IMR-90 (cell line): ENCODE results near the gene OBP2B. TPM values are rescaled to one million over a fixed set of nuclear protein-coding genes. Genes with fewer than 3 reads are reported as not detected.
"Not testable (repeated sequence)": the region's sequence is repeated elsewhere in the genome, so short reads cannot be mapped to it uniquely, and the experiment has no call there.

Source experiments
- ATAC-seq: fragments of 200-7000 bp; cut with Tn5 transposase; 2 replicates; pipeline ENCODE4 v1.9.1; 2020; ENCODE audit warnings: low read depth, mild to moderate bottlenecking, moderate library complexity
- Bru-seq: library from RNA; stranded (reverse); fragments of 400-500 nt; gene quantifications from one replicate; lab custom pipeline; 2021; lab: Mats Ljungman, UMichigan
- BruChase-seq, 2 experiments: library from RNA; stranded (reverse); fragments of 400-500 nt; gene quantifications; one replicate each; lab custom pipeline; 2021; lab: Mats Ljungman, UMichigan
- BruUV-seq: library from RNA; stranded (reverse); fragments of 400-500 nt; replicated peaks from 2 replicates; lab custom pipeline; 2021; lab: Mats Ljungman, UMichigan
- CTCF ChIA-PET: fragments of 300-600 bp; formaldehyde crosslinking; extraction: SDS; loops from one replicate; lab custom pipeline; 2021; ENCODE audit warnings: antibody characterized with exemption; lab: Yijun Ruan, JAX
- POLR2A ChIA-PET: fragments of 300-600 bp; sonication (Branson Sonifier 250); formaldehyde crosslinking; loops from one replicate; lab custom pipeline; 2022; ENCODE audit warnings: antibody characterized with exemption; ENCODE audit not compliant: unreplicated experiment; lab: Charles Lee
- DNase-seq: peaks from one replicate; pipeline ENCODE4 v3.0.0; 2013
- H2AFZ ChIP-seq: replicated peaks from 2 replicates; pipeline ENCODE3; 2013; ENCODE audit warnings: low read length, mild to moderate bottlenecking; ENCODE audit not compliant: poor library complexity
- H2AK5ac ChIP-seq: 2 replicates; pipeline ENCODE4 v1.6.1; 2013; ENCODE audit warnings: low read depth, low read length, inconsistent platforms
- H2AK9ac ChIP-seq: replicated peaks from 2 replicates; pipeline ENCODE3; 2013; ENCODE audit warnings: mild to moderate bottlenecking, low read depth, low read length, moderate library complexity; ENCODE audit not compliant: poor library complexity
- H2BK120ac ChIP-seq: 2 replicates; pipeline ENCODE4 v1.6.1; 2013; ENCODE audit warnings: low read depth, low read length, inconsistent platforms
- H2BK15ac ChIP-seq: 3 replicates; pipeline ENCODE4 v1.6.1; 2013; ENCODE audit warnings: low read depth, low read length, inconsistent platforms
- H2BK20ac ChIP-seq: 2 replicates; pipeline ENCODE4 v1.6.1; 2013; ENCODE audit warnings: low read depth, mild to moderate bottlenecking, inconsistent platforms, low read length, moderate library complexity
- H2BK5ac ChIP-seq: 2 replicates; pipeline ENCODE4 v1.6.1; 2013; ENCODE audit warnings: mild to moderate bottlenecking, low read depth, low read length, inconsistent platforms; ENCODE audit not compliant: poor library complexity, severe bottlenecking
- H3K14ac ChIP-seq: replicated peaks from 2 replicates; pipeline ENCODE4 v1.6.1; 2013; ENCODE audit warnings: low read depth, low read length, inconsistent platforms
- H3K18ac ChIP-seq: 2 replicates; pipeline ENCODE4 v1.6.1; 2013; ENCODE audit warnings: low read depth, low read length, control low read depth
- H3K23ac ChIP-seq: 2 replicates; pipeline ENCODE4 v1.6.1; 2013; ENCODE audit warnings: low read depth, low read length, inconsistent platforms
- H3K27ac ChIP-seq: 2 replicates; pipeline ENCODE4 v1.5.1; 2013; ENCODE audit warnings: mild to moderate bottlenecking, control low read depth, low read length; ENCODE audit not compliant: insufficient read depth
- H3K27me3 ChIP-seq: 2 replicates; pipeline ENCODE4 v1.6.1; 2013; ENCODE audit warnings: low read length; ENCODE audit not compliant: control insufficient read depth, insufficient read depth
- H3K36me3 ChIP-seq: 2 replicates; pipeline ENCODE4 v1.6.1; 2013; ENCODE audit warnings: low read length, mixed read lengths; ENCODE audit not compliant: control insufficient read depth, insufficient read depth
- H3K4ac ChIP-seq: 2 replicates; pipeline ENCODE4 v1.6.1; 2013; ENCODE audit warnings: low read depth, low read length, inconsistent platforms
- H3K4me1 ChIP-seq: 2 replicates; pipeline ENCODE4 v1.6.1; 2013; ENCODE audit warnings: low read length, mixed read lengths; ENCODE audit not compliant: control insufficient read depth, insufficient read depth
- H3K4me2 ChIP-seq: 2 replicates; pipeline ENCODE4 v1.6.1; 2013; ENCODE audit warnings: low read depth, mild to moderate bottlenecking, control low read depth, low read length, moderate library complexity
- H3K4me3 ChIP-seq: 2 replicates; pipeline ENCODE4 v1.5.1; 2013; ENCODE audit warnings: low read depth, mild to moderate bottlenecking, control low read depth, low read length, moderate library complexity; ENCODE audit not compliant: insufficient read depth
- H3K56ac ChIP-seq: 2 replicates; pipeline ENCODE4 v1.6.1; 2013; ENCODE audit warnings: low read length, inconsistent platforms; ENCODE audit not compliant: insufficient read depth; ENCODE audit errors: extremely low read depth
- H3K79me1 ChIP-seq, 2 experiments: 2 replicates each; pipeline ENCODE4 v1.6.1; 2013; ENCODE audit warnings: low read length in 2 of 2, inconsistent platforms in 1 of 2, low read depth in 1 of 2
- H3K9ac ChIP-seq: 2 replicates; pipeline ENCODE4 v1.6.1; 2013; ENCODE audit warnings: low read depth, low read length, control low read depth
- H3K9me1 ChIP-seq: 2 replicates; pipeline ENCODE4 v1.6.1; 2013; ENCODE audit warnings: low read length, inconsistent platforms; ENCODE audit not compliant: insufficient read depth
- H3K9me3 ChIP-seq: 2 replicates; pipeline ENCODE4 v1.6.1; 2013; ENCODE audit warnings: low read length; ENCODE audit not compliant: control insufficient read depth, insufficient read depth
- H4K20me1 ChIP-seq: 2 replicates; pipeline ENCODE4 v1.6.1; 2013; ENCODE audit warnings: low read length, inconsistent platforms; ENCODE audit not compliant: insufficient read depth
- H4K5ac ChIP-seq: 2 replicates; pipeline ENCODE4 v1.6.1; 2013; ENCODE audit warnings: mild to moderate bottlenecking, low read depth, low read length, control low read depth
- H4K8ac ChIP-seq, 2 experiments: 2 replicates each; pipeline ENCODE4 v1.6.1; 2013; ENCODE audit warnings: low read depth in 2 of 2, low read length in 2 of 2, control low read depth in 1 of 2, inconsistent platforms in 1 of 2
- H4K91ac ChIP-seq: 2 replicates; pipeline ENCODE4 v1.6.1; 2013; ENCODE audit warnings: low read depth, low read length, inconsistent platforms; ENCODE audit not compliant: insufficient read depth
- WGBS, 2 experiments: methylation state at CpG; one replicate each; pipeline versions ENCODE4 v1.1.5 to v1.1.7; 2013; ENCODE audit warnings: missing lambda C conversion rate in 2 of 2; ENCODE audit not compliant: insufficient read length in 1 of 2; ENCODE audit errors: extremely low coverage in 2 of 2; 5-methylcytosine and 5-hydroxymethylcytosine counted together
- dilution Hi-C: fragments of 300-500 bp; cut with HindIII; formaldehyde crosslinking; loops from one replicate; pipeline ENCODE4 v1.14.3; 2018; ENCODE audit warnings: low sequenced_read_pairs; ENCODE audit not compliant: unreplicated experiment
- in situ Hi-C: fragments of 300-500 bp; cut with MboI; formaldehyde crosslinking; loops from 3 replicates; pipeline ENCODE4 v1.14.3; 2019; ENCODE audit warnings: low sequenced_read_pairs, inconsistent platforms, mixed read lengths
- intact Hi-C: fragments of 100-400 bp; cut with micrococcal nuclease; formaldehyde crosslinking; loops from 2 replicates; pipeline ENCODE4 v1.10.0; 2022
- long read RNA-seq: library from polyadenylated mRNA; unstranded; transcript quantifications from one replicate; pipeline ENCODE4 v2.0.0, GENCODE V29; 2021; ENCODE audit not compliant: unreplicated experiment
- polyA plus RNA-seq, 3 experiments: library from polyadenylated mRNA; depleted of rRNA; stranded (reverse); fragments of >200 nt; gene quantifications; 2 replicates each; pipeline ENCODE4 v1.2.3, GENCODE V29; 2012; ENCODE audit warnings: low replicate concordance in 1 of 3
- total RNA-seq: library from RNA; depleted of rRNA; stranded (reverse); fragments of >200 nt; gene quantifications from 2 replicates; pipeline ENCODE4 v1.2.3, GENCODE V29; 2012; rRNA removed

The OBP2B gene, protein sequence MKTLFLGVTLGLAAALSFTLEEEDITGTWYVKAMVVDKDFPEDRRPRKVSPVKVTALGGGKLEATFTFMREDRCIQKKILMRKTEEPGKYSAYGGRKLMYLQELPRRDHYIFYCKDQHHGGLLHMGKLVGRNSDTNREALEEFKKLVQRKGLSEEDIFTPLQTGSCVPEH
- total RNA-seq (not detected in 2 replicates), polyA plus RNA-seq (2012; rRNA removed) (not detected in 2 replicates), Bru-seq, nascent RNA (not detected), BruChase-seq, experiment 1, labeled RNA remaining after a 6-hour chase (not detected), BruChase-seq, experiment 2, labeled RNA remaining after a 2-hour chase (not detected)
- polyA plus RNA-seq (2012; cell fraction: cytosol; rRNA removed) = not detected in 2 replicates
- not detected in 2 replicates for polyA plus RNA-seq (2012; cell fraction: nucleus; rRNA removed; ENCODE audit: low replicate concordance)
- long read RNA-seq = 0 reads

DNA sequence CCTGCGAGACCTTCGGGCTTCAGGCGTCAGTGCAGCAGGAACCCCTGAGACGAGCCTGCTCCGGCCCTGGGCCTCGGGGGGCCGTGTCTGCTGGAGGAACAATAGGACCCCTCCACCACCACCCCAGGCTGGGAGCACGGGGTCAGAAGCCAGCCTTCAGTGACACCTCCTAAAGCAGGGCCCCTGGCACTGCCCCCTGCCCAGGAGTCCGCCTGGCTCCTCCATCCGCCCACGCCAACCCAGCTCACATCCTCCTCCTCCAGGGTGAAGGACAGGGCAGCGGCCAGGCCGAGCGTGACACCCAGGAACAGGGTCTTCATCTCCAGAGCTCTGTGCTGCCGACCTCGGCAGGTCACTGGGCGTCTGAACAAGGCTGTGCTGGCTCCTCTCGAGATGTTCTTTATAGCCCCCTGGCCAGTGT is at the start of gene OBP2B:
OBP2B (minus strand) TSS at position 371 of the 421 bp plus-strand sequence; CDS start at position 320, 51 bp downstream.
- H3K23ac ChIP-seq, ATAC-seq, in situ Hi-C loops, H4K91ac ChIP-seq, intact Hi-C loops, H3K4me1 ChIP-seq, H3K36me3 ChIP-seq, H3K56ac ChIP-seq, H3K9ac ChIP-seq, H3K27ac ChIP-seq, H3K4me2 ChIP-seq, H2BK15ac ChIP-seq, H4K20me1 ChIP-seq, H4K8ac ChIP-seq, CTCF ChIA-PET, dilution Hi-C loops, H3K9me3 ChIP-seq, H3K18ac ChIP-seq, H2AFZ ChIP-seq, H2AK9ac ChIP-seq, H2BK20ac ChIP-seq, H3K4me3 ChIP-seq, H2BK5ac ChIP-seq, BruUV-seq, DNase-seq, H3K79me1 ChIP-seq, H3K9me1 ChIP-seq, POLR2A ChIA-PET, H3K4ac ChIP-seq, H2AK5ac ChIP-seq, H4K5ac ChIP-seq, H2BK120ac ChIP-seq, H3K14ac ChIP-seq: not testable (repeated sequence)
- H3K27me3 ChIP-seq = peaks cover 21% of the 10 kb centered on the region
- no CpG with 5 or more reads among the region's 18 CpGs for WGBS, 2 experiments
